ENCODE results near the gene ERCC1. TPM values are rescaled to one million over a fixed set of nuclear protein-coding genes. Genes with fewer than 3 reads are reported as not detected.
"Not testable (repeated sequence)": the region's sequence is repeated elsewhere in the genome, so short reads cannot be mapped to it uniquely, and the experiment has no call there.

Gene ERCC1
- polyA plus RNA-seq, 3 donors, result 75.1 to 90.2 (median 82.4) TPM

GRCh38 chr19:45442778-45443461 lies 19.2 kb upstream of the ERCC1 start:
- DNase-seq (ENCODE audit: extremely low read depth in 1 of 11, low read depth in 9 of 11, low spot score in 4 of 11), result no peak

- DNase-seq (ENCODE audit: extremely low read depth in 1 of 11, low read depth in 9 of 11, low spot score in 4 of 11), result no peak
Observed at GRCh38 chr19:45442408-45442777, 18.7 kb upstream of the ERCC1 start.

GRCh38 chr19:45440873-45441654 lies 17.3 kb upstream of the ERCC1 start:
- DNase-seq (ENCODE audit: extremely low read depth in 1 of 11, low read depth in 9 of 11, low spot score in 4 of 11), result no peak

GRCh38 chr19:45440259-45440638 lies 16.5 kb upstream of the ERCC1 start:
- no peak for DNase-seq (ENCODE audit: extremely low read depth in 1 of 11, low read depth in 9 of 11, low spot score in 4 of 11)

- peak in 3 of 11 donors; percentile 55 to 75 (median 74) for DNase-seq (ENCODE audit: extremely low read depth in 1 of 11, low read depth in 9 of 11, low spot score in 4 of 11)
Observed at GRCh38 chr19:45439569-45440258, 16.0 kb upstream of the ERCC1 start.

GRCh38 chr19:45439190-45439568 lies 15.5 kb upstream of the ERCC1 start:
- no peak for DNase-seq (ENCODE audit: extremely low read depth in 1 of 11, low read depth in 9 of 11, low spot score in 4 of 11)

GRCh38 chr19:45437328-45437727 lies 13.6 kb upstream of the ERCC1 start:
- DNase-seq (ENCODE audit: extremely low read depth in 1 of 11, low read depth in 9 of 11, low spot score in 4 of 11), result no peak

GRCh38 chr19:45432543-45432942 lies 8.8 kb upstream of the ERCC1 start:
- DNase-seq (ENCODE audit: extremely low read depth in 1 of 11, low read depth in 9 of 11, low spot score in 4 of 11), result not testable (repeated sequence)

GRCh38 chr19:45431008-45431407 lies 7.3 kb upstream of the ERCC1 start:
- DNase-seq (ENCODE audit: extremely low read depth in 1 of 11, low read depth in 9 of 11, low spot score in 4 of 11), result not testable (repeated sequence)

GRCh38 chr19:45429896-45430295 lies 6.2 kb upstream of the ERCC1 start:
- DNase-seq (ENCODE audit: extremely low read depth in 1 of 11, low read depth in 9 of 11, low spot score in 4 of 11), result not testable (repeated sequence)

- no peak for DNase-seq (ENCODE audit: extremely low read depth in 1 of 11, low read depth in 9 of 11, low spot score in 4 of 11)
Observed at GRCh38 chr19:45428384-45429231, 4.9 kb upstream of the ERCC1 start.

- peak in 1 of 11 donors; percentile 37 for DNase-seq (ENCODE audit: extremely low read depth in 1 of 11, low read depth in 9 of 11, low spot score in 4 of 11)
Observed at GRCh38 chr19:45424191-45425058, 708 bp upstream of the ERCC1 start.

GRCh38 chr19:45423033-45423588 lies 606 bp downstream of the ERCC1 start:
- DNase-seq (ENCODE audit: extremely low read depth in 1 of 11, low read depth in 9 of 11, low spot score in 4 of 11), result no peak

GRCh38 chr19:45421947-45422498 lies 1.7 kb downstream of the ERCC1 start:
- DNase-seq (ENCODE audit: extremely low read depth in 1 of 11, low read depth in 9 of 11, low spot score in 4 of 11), result no peak

- no peak for DNase-seq (ENCODE audit: extremely low read depth in 1 of 11, low read depth in 9 of 11, low spot score in 4 of 11)
Observed at GRCh38 chr19:45420871-45421270, 2.8 kb downstream of the ERCC1 start.

- no peak for DNase-seq (ENCODE audit: extremely low read depth in 1 of 11, low read depth in 9 of 11, low spot score in 4 of 11)
Observed at GRCh38 chr19:45420356-45420755, 3.4 kb downstream of the ERCC1 start.

- no peak for DNase-seq (ENCODE audit: extremely low read depth in 1 of 11, low read depth in 9 of 11, low spot score in 4 of 11)
Observed at GRCh38 chr19:45419895-45420294, 3.8 kb downstream of the ERCC1 start.

- DNase-seq (ENCODE audit: extremely low read depth in 1 of 11, low read depth in 9 of 11, low spot score in 4 of 11), result no peak
Observed at GRCh38 chr19:45419396-45419795, 4.3 kb downstream of the ERCC1 start.

Data from renal cortex interstitium (tissue), 11 donors.